Testis (tissue), 3 donors: Measurements from ENCODE around the gene CKAP2L. TPM values are rescaled to one million over a fixed set of nuclear protein-coding genes. Genes with fewer than 3 reads are reported as not detected.

Experiments
- DNase-seq: peaks from one replicate; pipeline ENCODE4 v3.0.0-alpha.2; 2019
- H3K27ac ChIP-seq, 2 donors: fragments of 200-600 bp; sonication (generic); one replicate each; pipeline ENCODE4 v1.5.1; 2019
- H3K27me3 ChIP-seq: fragments of 200-600 bp; sonication (generic); one replicate; pipeline ENCODE4 v1.5.1; 2019
- H3K36me3 ChIP-seq: fragments of 200-600 bp; sonication (generic); one replicate; pipeline ENCODE4 v1.5.1; 2017; ENCODE audit warnings: low read depth; ENCODE audit errors: missing control alignments
- H3K4me1 ChIP-seq: fragments of 200-600 bp; sonication (generic); one replicate; pipeline ENCODE4 v1.5.1; 2019
- H3K4me3 ChIP-seq, 2 donors: fragments of 200-600 bp; sonication (generic); one replicate each; pipeline ENCODE4 v1.5.1; 2017 to 2019
- H3K9me3 ChIP-seq: fragments of 200-600 bp; sonication (generic); one replicate; pipeline ENCODE4 v1.5.1; 2017
- CTCF ChIP-seq, 3 experiments: fragments of 450-650 bp in 2 of 3; fragments of 200-600 bp in 1 of 3; sonication (generic) in 1 of 3; IDR thresholded peaks; one replicate each; pipeline ENCODE4 v1.5.1; 2016 to 2019; ENCODE audit warnings: antibody characterized with exemption in 3 of 3, mild to moderate bottlenecking in 2 of 3, moderate library complexity in 1 of 3
- POLR2A ChIP-seq: fragments of 450-650 bp; IDR thresholded peaks from one replicate; pipeline ENCODE4 v1.6.1; 2017; ENCODE audit warnings: antibody characterized with exemption, mild to moderate bottlenecking, moderate library complexity
- WGBS, 2 donors: methylation state at CpG; one replicate each; pipeline ENCODE4 v1.1.5; 2018; 5-methylcytosine and 5-hydroxymethylcytosine counted together
- intact Hi-C: fragments of 100-400 bp; cut with DNase I; formaldehyde crosslinking; loops from one replicate; pipeline ENCODE4 v1.15.1; 2023; ENCODE audit warnings: low total_unique reads
- polyA plus RNA-seq: library from polyadenylated mRNA; stranded (reverse); fragments of 350-450 nt; fragmentation: Illumina TruSeq; extraction: RNeasy Lipid Tissue Mini Kit (QIAGEN cat#74804); gene quantifications from one replicate; pipeline ENCODE4 v1.2.3, GENCODE V29; 2014; ENCODE audit warnings: low read depth, low replicate concordance; ENCODE audit not compliant: insufficient read depth
- total RNA-seq, 2 donors: library from RNA; depleted of rRNA; stranded (reverse); fragments of >200 nt; gene quantifications; one replicate each; pipeline ENCODE4 v1.2.3, GENCODE V29; 2016

The CKAP2L gene
- total and polyA plus RNA-seq, 3 donors from 2014 or later: 7.1 to 11.0 (median 9.5) TPM

- WGBS, 2 donors: 88 to 93% methylated on average over 7 of the region's 7 CpGs
- Histone ChIP-seq H3K27me3 (no peaks in the 10 kb centered on the region), H3K4me1 (peaks cover 7% of the 10 kb centered on the region), H3K36me3 (no peaks in the 10 kb centered on the region), H3K27ac (no peak overlapping the region), H3K9me3 (no peaks in the 10 kb centered on the region), H3K4me3 (no peak overlapping the region)
- intact Hi-C loops: no loop called here
- TF ChIP-seq CTCF (IDR thresholded peaks at IDR 0.05): no peak
- TF ChIP-seq POLR2A: no peak
- no peak for DNase-seq
Measured at GRCh38 chr2:112714836-112715631, 49.4 kb downstream of the CKAP2L start.

GRCh38 chr2:112714331-112714730 lies 50.1 kb downstream of the CKAP2L start:
- DNase-seq: no peak
- intact Hi-C loops: no loop called here
- 84% methylated on average over 4 of the region's 4 CpGs for WGBS, 2 donors
- Histone ChIP-seq H3K27ac (no peak overlapping the region), H3K9me3 (no peaks in the 10 kb centered on the region), H3K27me3 (no peaks in the 10 kb centered on the region), H3K36me3 (no peaks in the 10 kb centered on the region), H3K4me3 (no peak overlapping the region), H3K4me1 (peaks cover 7% of the 10 kb centered on the region)
- no peak for TF ChIP-seq CTCF (IDR thresholded peaks at IDR 0.05)
- no peak for TF ChIP-seq POLR2A

GRCh38 chr2:112713926-112714325 lies 50.5 kb downstream of the CKAP2L start:
- Histone ChIP-seq H3K9me3 (no peaks in the 10 kb centered on the region), H3K27ac (no peak overlapping the region), H3K4me1 (peaks cover 7% of the 10 kb centered on the region), H3K27me3 (no peaks in the 10 kb centered on the region), H3K36me3 (no peaks in the 10 kb centered on the region), H3K4me3 (no peak overlapping the region)
- TF ChIP-seq POLR2A: no peak
- TF ChIP-seq CTCF (IDR thresholded peaks at IDR 0.05): no peak
- WGBS, 2 donors: 94 to 97% methylated on average over 4 to 7 of the region's 7 CpGs
- intact Hi-C loops: no loop called here
- DNase-seq: no peak

GRCh38 chr2:112713585-112713925 lies 50.9 kb downstream of the CKAP2L start:
- peaks cover 7% of the 10 kb centered on the region for H3K4me1 ChIP-seq
- H3K4me3 ChIP-seq: no peak overlapping the region
- H3K36me3 ChIP-seq: no peaks in the 10 kb centered on the region
- WGBS, 2 donors: 41 to 55% methylated on average over 3 to 7 of the region's 7 CpGs
- no peak overlapping the region for H3K27ac ChIP-seq
- no peak for DNase-seq
- H3K27me3 ChIP-seq: no peaks in the 10 kb centered on the region
- no peak for TF ChIP-seq POLR2A
- TF ChIP-seq CTCF (IDR thresholded peaks at IDR 0.05): no peak
- H3K9me3 ChIP-seq: no peaks in the 10 kb centered on the region
- intact Hi-C loops: no loop called here
